Osteoblast (primary cell): ENCODE results near the gene CHD1. TPM values are rescaled to one million over a fixed set of nuclear protein-coding genes. Genes with fewer than 3 reads are reported as not detected.

ENCODE experiments used
- DNase-seq: peaks from one replicate; pipeline ENCODE4 v3.0.0; 2011; ENCODE audit warnings: low spot score, mixed read lengths; ENCODE audit not compliant: insufficient read length; ENCODE audit errors: missing footprints
- H2AFZ ChIP-seq: 2 replicates; pipeline ENCODE4 v1.6.0; 2011; ENCODE audit warnings: mild to moderate bottlenecking, low read length
- H3K27ac ChIP-seq: 2 replicates; pipeline ENCODE4 v1.5.1; 2011; ENCODE audit warnings: mild to moderate bottlenecking, low read depth, low read length, moderate library complexity
- H3K27me3 ChIP-seq: 2 replicates; pipeline ENCODE4 v1.6.0; 2012; ENCODE audit warnings: mild to moderate bottlenecking, control low read depth, inconsistent platforms, low read length, moderate library complexity; ENCODE audit not compliant: insufficient read depth
- H3K36me3 ChIP-seq: 2 replicates; pipeline ENCODE4 v1.5.1; 2011; ENCODE audit warnings: mild to moderate bottlenecking, low read length, control low read depth, moderate library complexity; ENCODE audit not compliant: insufficient read depth
- H3K4me1 ChIP-seq: 2 replicates; pipeline ENCODE4 v1.5.1; 2011; ENCODE audit warnings: mild to moderate bottlenecking, low read length, control low read depth, moderate library complexity; ENCODE audit not compliant: insufficient read depth
- H3K4me2 ChIP-seq: 2 replicates; pipeline ENCODE4 v1.6.0; 2011; ENCODE audit warnings: mild to moderate bottlenecking, low read length; ENCODE audit not compliant: insufficient read depth
- H3K4me3 ChIP-seq: fragments of 200-600 bp; sonication (generic); 3 replicates; pipeline ENCODE4 v1.5.1; 2012; ENCODE audit warnings: mild to moderate bottlenecking, low read length, inconsistent platforms; ENCODE audit not compliant: insufficient read depth
- H3K79me2 ChIP-seq: 2 replicates; pipeline ENCODE4 v1.6.0; 2012; ENCODE audit warnings: mild to moderate bottlenecking, low read length, control low read depth, inconsistent platforms; ENCODE audit not compliant: insufficient read depth
- H3K9me3 ChIP-seq: 2 replicates; pipeline ENCODE4 v1.5.1; 2011; ENCODE audit warnings: low read depth, low read length, control low read depth
- H4K20me1 ChIP-seq: 2 replicates; pipeline ENCODE4 v1.6.0; 2012; ENCODE audit warnings: mild to moderate bottlenecking, low read length, control low read depth; ENCODE audit not compliant: insufficient read depth
- CTCF ChIP-seq: IDR thresholded peaks from 2 replicates; pipeline ENCODE4 v1.5.1; 2011; ENCODE audit warnings: mild to moderate bottlenecking, low read depth, low read length, moderate library complexity; ENCODE audit errors: extremely low read depth
- total RNA-seq: library from RNA; depleted of rRNA; stranded (reverse); fragments of >200 nt; gene quantifications from 2 replicates; pipeline ENCODE4 v1.2.3, GENCODE V29; 2012

Gene CHD1
- 43.8 and 47.4 TPM in 2 replicates for total RNA-seq

GRCh38 chr5:98928873-98929709, at the start of gene CHD1:
CHD1 (minus strand) TSS chr5:98929007; CDS start chr5:98926386, 2,621 bp downstream.
- H3K27ac ChIP-seq = peak within 1 kb of the TSS; percentile 100
- H2AFZ ChIP-seq = peak within 1 kb of the TSS; percentile 74
- H3K9me3 ChIP-seq = no peaks in the 10 kb centered on the region
- no peaks in the 10 kb centered on the region for H3K27me3 ChIP-seq
- peaks cover 18% of the 10 kb centered on the region for H3K4me1 ChIP-seq
- H3K4me3 ChIP-seq = peak within 1 kb of the TSS; percentile 94
- H3K36me3 ChIP-seq = peaks cover 23% of the 10 kb centered on the region
- H3K79me2 ChIP-seq = peaks cover 85% of the 10 kb centered on the region
- H3K4me2 ChIP-seq = peak within 1 kb of the TSS; percentile 91
- peak; percentile 98 for DNase-seq
- peaks cover 37% of the 10 kb centered on the region for H4K20me1 ChIP-seq
- TF ChIP-seq CTCF = no peak

GRCh38 chr5:98978528-98978927, 49.7 kb upstream of the CHD1 start:
- Histone ChIP-seq H3K4me2 (no peak overlapping the region), H3K27me3 (no peaks in the 10 kb centered on the region), H3K79me2 (no peaks in the 10 kb centered on the region), H2AFZ (no peak overlapping the region), H3K27ac (no peak overlapping the region), H3K9me3 (no peaks in the 10 kb centered on the region), H3K4me1 (no peaks in the 10 kb centered on the region), H3K4me3 (no peak overlapping the region), H3K36me3 (no peaks in the 10 kb centered on the region), H4K20me1 (no peaks in the 10 kb centered on the region)
- no peak for TF ChIP-seq CTCF
- no peak for DNase-seq

- H3K36me3 ChIP-seq = no peaks in the 10 kb centered on the region
- no peak for DNase-seq
- no peaks in the 10 kb centered on the region for H3K27me3 ChIP-seq
- no peak for TF ChIP-seq CTCF
- H3K4me2 ChIP-seq = no peak overlapping the region
- H3K9me3 ChIP-seq = no peaks in the 10 kb centered on the region
- no peak overlapping the region for H3K4me3 ChIP-seq
- H3K4me1 ChIP-seq = no peaks in the 10 kb centered on the region
- H3K79me2 ChIP-seq = no peaks in the 10 kb centered on the region
- no peak overlapping the region for H2AFZ ChIP-seq
- H3K27ac ChIP-seq = no peak overlapping the region
- no peaks in the 10 kb centered on the region for H4K20me1 ChIP-seq
These were observed 48.9 kb upstream of the CHD1 start for GRCh38 chr5:98977723-98978122.

- no peak for TF ChIP-seq CTCF
- no peak overlapping the region for H2AFZ ChIP-seq
These were observed 47.0 kb upstream of the CHD1 start for GRCh38 chr5:98975682-98976407.

More at GRCh38 chr5:98975682-98976407, 47.0 kb upstream of the CHD1 start:
- DNase-seq = no peak
- no peaks in the 10 kb centered on the region for H3K4me1 ChIP-seq
- H3K27me3 ChIP-seq = no peaks in the 10 kb centered on the region
- no peak overlapping the region for H3K4me2 ChIP-seq
- no peaks in the 10 kb centered on the region for H3K9me3 ChIP-seq
- no peaks in the 10 kb centered on the region for H3K36me3 ChIP-seq
- H3K4me3 ChIP-seq = no peak overlapping the region
- H3K27ac ChIP-seq = no peak overlapping the region
- no peaks in the 10 kb centered on the region for H4K20me1 ChIP-seq
- H3K79me2 ChIP-seq = no peaks in the 10 kb centered on the region
